IPS-20b (cell line): ENCODE data around the gene IQCM.
"Not testable (repeated sequence)": the region's sequence is repeated elsewhere in the genome, so short reads cannot be mapped to it uniquely, and the experiment has no call there.

Experiments used
- H3K27ac ChIP-seq: one replicate; pipeline ENCODE4 v1.5.1; 2013; ENCODE audit warnings: low read length
- H3K27me3 ChIP-seq: 2 replicates; pipeline ENCODE4 v1.6.1; 2013; ENCODE audit warnings: mild to moderate bottlenecking, low read length, inconsistent platforms; ENCODE audit not compliant: insufficient read depth
- H3K36me3 ChIP-seq: 2 replicates; pipeline ENCODE4 v1.6.1; 2013; ENCODE audit warnings: low read depth, mild to moderate bottlenecking, inconsistent platforms, low read length, moderate library complexity; ENCODE audit not compliant: insufficient read depth
- H3K4me1 ChIP-seq: 2 replicates; pipeline ENCODE4 v1.6.1; 2013; ENCODE audit warnings: mild to moderate bottlenecking, control low read depth, inconsistent platforms, low read length, moderate library complexity; ENCODE audit not compliant: insufficient read depth
- H3K4me3 ChIP-seq: 2 replicates; pipeline ENCODE4 v1.5.1; 2013; ENCODE audit warnings: mild to moderate bottlenecking, low read length, inconsistent platforms
- H3K9ac ChIP-seq: 2 replicates; pipeline ENCODE4 v1.6.1; 2013; ENCODE audit warnings: low read depth, mild to moderate bottlenecking, inconsistent platforms, low read length, moderate library complexity
- H3K9me3 ChIP-seq: 2 replicates; pipeline ENCODE4 v1.6.1; 2013; ENCODE audit warnings: mild to moderate bottlenecking, low read depth, low read length, inconsistent platforms; ENCODE audit not compliant: insufficient read depth

Gene IQCM

DNA sequence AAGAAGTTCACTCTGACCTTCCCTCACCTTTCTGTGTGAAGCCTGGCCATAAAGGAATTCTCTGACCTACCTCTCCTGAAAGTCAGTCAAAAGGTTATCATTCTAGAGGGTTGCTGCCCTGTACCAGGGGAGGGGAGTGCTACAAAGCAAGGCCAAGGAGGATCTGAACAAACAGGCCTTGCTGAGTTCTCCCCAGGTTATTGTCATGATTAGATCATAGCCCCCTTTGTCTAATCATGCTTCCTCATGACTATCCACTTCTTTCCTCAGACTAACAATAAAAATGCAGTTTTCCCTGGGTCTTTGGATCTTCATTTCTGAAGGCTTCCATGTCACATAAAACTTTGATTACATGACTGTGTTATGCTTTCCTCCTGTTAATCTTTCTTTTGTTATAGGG lies 472.0 kb downstream of the IQCM start:
- no peak overlapping the region; the same call in 1 of the 2 replicates for H3K9ac ChIP-seq
- no peaks in the 10 kb centered on the region for H3K4me1 ChIP-seq
- H3K27me3 ChIP-seq: no peaks in the 10 kb centered on the region
- H3K4me3 ChIP-seq: no peak overlapping the region
- H3K9me3 ChIP-seq: no peaks in the 10 kb centered on the region
- no peak overlapping the region for H3K27ac ChIP-seq
- H3K36me3 ChIP-seq: no peaks in the 10 kb centered on the region

- not testable (repeated sequence) for H3K9ac ChIP-seq, H3K27ac ChIP-seq, H3K27me3 ChIP-seq, H3K36me3 ChIP-seq, H3K4me1 ChIP-seq, H3K4me3 ChIP-seq, H3K9me3 ChIP-seq
Measured at GRCh38 chr4:149341117-149341516, 474.5 kb downstream of the IQCM start.

DNA sequence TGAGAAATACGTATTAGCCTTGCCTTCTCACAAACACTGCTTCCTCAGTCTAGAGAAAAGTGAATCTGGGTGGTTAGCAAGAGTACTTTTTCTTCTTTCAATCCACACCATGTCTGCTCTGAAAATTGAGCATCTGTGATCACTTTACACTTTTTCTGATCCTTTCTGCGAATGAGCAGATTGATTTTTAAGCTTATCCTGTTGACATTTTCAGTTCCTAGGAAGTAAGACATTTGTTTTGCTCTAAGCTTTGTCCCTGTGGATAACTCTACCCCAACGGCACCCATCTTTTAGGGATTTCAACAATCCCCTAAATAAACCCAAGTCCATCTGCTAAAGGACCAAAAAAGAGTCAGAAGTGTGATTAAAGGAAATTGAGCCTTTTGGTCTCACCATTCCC lies 487.5 kb downstream of the IQCM start:
- Histone ChIP-seq H3K9ac (no peak overlapping the region), H3K27me3 (no peaks in the 10 kb centered on the region), H3K4me1 (no peaks in the 10 kb centered on the region), H3K36me3 (no peaks in the 10 kb centered on the region), H3K4me3 (no peak overlapping the region), H3K9me3 (peaks cover 19% of the 10 kb centered on the region), H3K27ac (no peak overlapping the region)

- peaks cover 56% of the 10 kb centered on the region for H3K9me3 ChIP-seq
- no peaks in the 10 kb centered on the region for H3K4me1 ChIP-seq
Measured at GRCh38 chr4:149322203-149322602, 493.4 kb downstream of the IQCM start.

DNA sequence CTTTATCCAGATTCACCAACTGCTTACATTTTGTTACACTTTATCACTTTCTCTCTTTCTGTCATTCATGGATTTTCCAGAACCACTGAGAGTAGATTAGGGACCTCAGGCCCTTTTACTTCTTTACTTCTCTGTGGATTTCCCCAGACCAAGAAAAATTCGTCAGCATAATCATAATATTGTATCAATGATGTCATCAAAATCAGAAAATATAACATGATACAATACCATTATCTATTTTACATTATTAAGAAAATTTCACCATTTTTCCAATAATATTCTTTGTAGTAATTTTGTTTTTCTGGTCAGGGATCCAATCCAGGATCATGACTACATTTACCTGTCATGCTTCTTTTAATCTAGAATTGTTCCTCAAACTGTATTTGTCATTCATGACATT lies 494.2 kb downstream of the IQCM start:
- no peaks in the 10 kb centered on the region for H3K36me3 ChIP-seq
- H3K4me3 ChIP-seq: no peak overlapping the region
- no peak overlapping the region for H3K27ac ChIP-seq
- H3K4me1 ChIP-seq: no peaks in the 10 kb centered on the region
- peaks cover 56% of the 10 kb centered on the region for H3K9me3 ChIP-seq
- H3K9ac ChIP-seq: no peak overlapping the region
- no peaks in the 10 kb centered on the region for H3K27me3 ChIP-seq

More at GRCh38 chr4:149322203-149322602, 493.4 kb downstream of the IQCM start:
- H3K4me3 ChIP-seq: no peak overlapping the region
- no peaks in the 10 kb centered on the region for H3K36me3 ChIP-seq
- H3K9ac ChIP-seq: no peak overlapping the region
- no peaks in the 10 kb centered on the region for H3K27me3 ChIP-seq
- no peak overlapping the region for H3K27ac ChIP-seq

DNA sequence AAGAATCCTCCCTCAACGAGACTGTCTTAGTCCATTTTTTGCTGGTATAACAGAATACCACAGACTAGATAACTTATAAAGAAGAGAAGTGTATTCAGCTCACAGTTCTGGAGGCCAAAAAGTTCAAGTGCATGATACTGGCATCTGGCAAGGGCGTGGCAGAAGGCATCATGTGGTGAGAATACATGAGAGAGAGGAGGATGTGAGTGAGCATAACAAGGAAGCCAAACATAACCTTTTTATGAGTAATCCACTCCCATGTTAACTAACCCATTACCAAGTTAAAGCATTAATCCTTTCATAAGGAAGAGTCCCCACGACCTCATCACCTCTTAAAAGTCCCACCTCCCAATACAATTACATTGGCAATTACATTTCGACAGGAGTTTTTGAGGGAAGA lies 504.6 kb downstream of the IQCM start:
- Histone ChIP-seq H3K36me3 (no peaks in the 10 kb centered on the region), H3K4me3 (no peak overlapping the region), H3K9me3 (peaks cover 5% of the 10 kb centered on the region; the same call in 1 of the 2 replicates), H3K4me1 (no peaks in the 10 kb centered on the region; the same call in 1 of the 2 replicates), H3K9ac (no peak overlapping the region), H3K27ac (no peak overlapping the region), H3K27me3 (no peaks in the 10 kb centered on the region)

GRCh38 chr4:149306537-149306936 lies 509.1 kb downstream of the IQCM start:
- Histone ChIP-seq H3K9ac (no peak overlapping the region), H3K4me1 (no peaks in the 10 kb centered on the region; the same call in 1 of the 2 replicates), H3K27ac (no peak overlapping the region), H3K27me3 (no peaks in the 10 kb centered on the region), H3K36me3 (no peaks in the 10 kb centered on the region), H3K4me3 (no peak overlapping the region), H3K9me3 (no peaks in the 10 kb centered on the region; the same call in 1 of the 2 replicates)
